H4 (cell line): ENCODE data around the gene MARS1. TPM values are rescaled to one million over a fixed set of nuclear protein-coding genes. Genes with fewer than 3 reads are reported as not detected.

Experiments used
- DNase-seq: peaks from one replicate; pipeline ENCODE4 v3.0.0-alpha.2; 2015; ENCODE audit warnings: low spot score
- total RNA-seq: library from RNA; depleted of rRNA; stranded (reverse); fragments of >200 nt; shearing (Covaris generic); gene quantifications from 2 replicates; pipeline ENCODE4 v1.2.3, GENCODE V29; 2014

MARS1 gene
- total RNA-seq, 1 experiment from 2014 or later: 121 TPM

DNA sequence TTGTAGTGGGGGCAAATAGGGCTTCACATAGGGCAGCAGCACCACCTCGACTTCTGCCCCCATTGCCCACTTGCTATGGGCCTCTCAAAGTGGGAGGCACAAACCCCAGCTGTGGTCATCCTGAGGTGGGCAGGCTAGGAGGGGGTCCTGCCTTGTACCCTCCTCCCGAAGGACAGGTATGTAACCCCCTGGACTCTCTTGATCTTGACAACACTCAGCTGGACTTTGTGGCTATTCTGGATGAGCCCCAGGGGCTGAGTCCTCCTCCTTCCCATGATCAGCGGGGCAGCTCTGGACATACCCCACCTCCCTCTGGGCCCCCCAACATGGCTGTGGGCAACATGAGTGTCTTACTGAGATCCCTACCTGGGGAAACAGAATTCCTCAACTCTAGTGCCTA is 16.2 kb upstream of the MARS1 start:
- DNase-seq: no peak

DNA sequence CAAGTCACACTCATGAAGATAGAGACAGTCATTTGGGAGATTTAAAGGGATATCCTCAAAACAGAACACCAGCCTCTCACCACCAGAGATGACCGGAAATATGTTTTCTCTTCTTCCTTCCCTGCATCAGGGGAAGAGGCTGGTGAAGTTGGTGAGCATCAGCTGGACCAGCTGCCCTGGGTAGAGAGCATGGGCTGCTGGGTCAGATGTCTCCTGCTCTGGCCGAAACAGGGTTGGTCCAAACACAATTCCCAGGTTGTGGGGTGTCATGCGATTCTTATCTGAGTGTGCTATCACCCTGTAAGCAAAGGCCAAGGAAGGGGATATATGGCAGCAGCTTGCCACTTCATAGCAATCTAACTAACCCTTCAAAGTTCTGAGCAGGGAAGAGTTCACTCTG is 15.5 kb upstream of the MARS1 start:
- DNase-seq: no peak

DNA sequence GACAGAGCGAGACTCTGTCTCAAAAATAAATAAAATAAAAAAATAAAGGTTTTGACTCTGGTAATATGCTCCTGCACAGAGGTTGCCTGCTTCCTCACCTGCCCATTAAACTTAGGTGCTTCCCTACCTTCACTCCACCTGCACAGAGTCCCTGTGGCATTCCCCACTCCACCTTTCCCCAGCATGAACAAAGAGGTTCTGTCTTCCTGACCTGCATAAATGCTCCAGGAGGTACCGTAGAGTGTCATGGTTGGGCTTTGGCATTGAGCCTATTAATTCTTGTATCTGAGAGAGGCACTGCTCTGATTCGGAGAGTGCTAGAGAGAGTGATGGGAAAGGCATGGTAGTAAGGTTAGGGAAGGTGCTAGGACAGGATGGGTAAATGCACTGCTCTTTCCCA is 14.5 kb upstream of the MARS1 start:
- DNase-seq: no peak

DNA sequence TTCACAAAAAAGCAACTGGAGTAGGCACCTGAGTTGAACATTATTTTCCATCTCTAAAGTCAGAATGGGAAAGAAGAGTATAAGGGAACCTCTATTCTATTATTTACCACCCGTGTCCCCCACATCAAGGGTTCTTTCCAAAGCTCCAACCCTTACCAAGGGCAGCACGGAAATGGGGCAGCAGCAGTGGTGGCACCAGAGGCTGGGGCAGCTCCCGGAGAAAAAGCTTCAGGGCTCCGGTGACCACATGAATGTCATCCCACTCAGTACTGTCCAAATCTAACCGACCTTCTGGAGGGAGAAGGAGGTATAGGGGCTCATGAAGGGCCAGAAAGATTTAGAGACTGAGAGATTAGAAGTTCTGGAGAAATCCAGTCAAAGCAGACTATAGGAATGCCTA is 14.0 kb upstream of the MARS1 start:
- no peak for DNase-seq

DNA sequence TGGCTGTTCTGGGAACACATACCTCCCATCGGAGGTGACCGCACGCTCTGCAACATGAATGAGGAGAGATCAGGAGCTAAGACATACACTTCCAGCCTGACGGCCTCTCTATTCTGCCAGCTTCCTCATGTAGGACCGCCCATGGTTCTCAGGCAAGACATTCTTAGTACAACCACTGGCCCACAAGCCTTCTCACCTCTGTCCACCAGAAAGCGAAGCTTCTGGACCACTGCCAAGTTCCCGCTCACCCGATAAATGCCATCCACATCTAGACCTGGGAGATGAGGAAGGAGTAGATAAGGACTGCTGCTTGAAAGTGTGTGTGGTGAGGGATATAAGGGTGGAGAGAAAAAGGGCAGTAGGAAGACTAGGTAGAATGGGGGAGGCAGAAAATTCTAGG is 13.4 kb upstream of the MARS1 start:
- DNase-seq: no peak

DNA sequence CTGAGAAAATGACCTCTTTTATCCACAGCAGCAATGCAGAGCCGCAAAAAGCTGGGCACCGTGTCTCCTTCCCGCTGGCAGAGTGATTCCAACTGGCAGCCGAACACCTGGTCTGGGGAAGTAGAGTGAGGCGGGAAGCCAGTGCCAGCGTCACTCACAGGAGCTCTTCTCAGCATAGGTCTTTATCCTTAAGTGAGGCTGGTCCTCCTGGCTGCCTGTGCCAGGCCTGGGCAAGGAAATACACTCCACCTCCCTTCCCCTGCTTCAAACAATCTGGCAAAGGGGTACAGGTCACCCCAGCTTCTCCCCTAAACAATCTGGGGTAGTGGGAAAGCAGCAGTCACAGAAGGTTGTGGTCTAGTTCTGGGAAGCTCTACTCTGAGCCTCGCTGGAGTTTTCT is 13.0 kb upstream of the MARS1 start:
- DNase-seq: no peak

DNA sequence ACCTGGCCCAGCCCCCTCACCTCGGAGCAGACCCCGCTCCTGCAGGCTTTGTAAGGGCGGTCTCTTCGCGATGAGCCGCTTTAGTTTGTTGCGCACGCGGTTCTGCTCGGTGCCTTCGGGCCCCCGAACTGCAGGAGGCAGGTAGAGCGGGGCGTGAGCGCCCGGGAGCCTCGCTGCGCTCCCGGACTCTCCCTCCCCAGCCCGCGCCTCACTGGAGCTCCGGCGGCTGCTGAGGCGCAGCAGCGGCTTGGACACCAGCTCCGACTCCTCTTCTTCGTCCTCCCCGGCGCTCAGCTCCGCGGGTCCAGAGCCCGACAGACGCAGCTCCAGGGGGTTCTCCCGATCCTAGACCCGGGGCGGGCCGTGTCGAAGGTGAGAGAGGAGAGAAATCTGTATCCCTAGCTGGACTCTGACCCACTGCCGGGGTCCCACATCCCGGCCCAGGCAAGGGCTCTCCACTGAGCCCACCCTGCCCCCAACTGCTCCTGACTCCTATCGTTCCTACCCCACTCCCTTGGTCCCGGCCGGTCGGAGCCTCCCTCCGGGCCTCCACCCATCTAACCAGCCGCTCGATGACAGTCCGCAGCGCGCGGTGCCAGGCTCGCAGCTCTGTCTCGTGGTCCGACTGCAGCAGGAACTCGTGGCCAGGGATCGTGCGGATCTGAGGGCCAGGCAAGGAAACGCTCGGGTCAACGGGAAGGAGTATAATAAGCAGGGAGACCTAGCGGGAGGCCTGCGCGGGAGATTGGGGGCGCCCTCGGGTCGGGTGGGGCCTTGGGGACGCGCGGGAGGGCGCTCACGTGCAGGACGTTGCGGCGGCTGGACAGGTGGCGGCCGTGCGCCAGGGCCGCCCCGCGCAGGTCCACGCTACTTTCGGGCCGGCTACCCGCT is 12.4 kb upstream of the MARS1 start:
- DNase-seq: no peak

DNA sequence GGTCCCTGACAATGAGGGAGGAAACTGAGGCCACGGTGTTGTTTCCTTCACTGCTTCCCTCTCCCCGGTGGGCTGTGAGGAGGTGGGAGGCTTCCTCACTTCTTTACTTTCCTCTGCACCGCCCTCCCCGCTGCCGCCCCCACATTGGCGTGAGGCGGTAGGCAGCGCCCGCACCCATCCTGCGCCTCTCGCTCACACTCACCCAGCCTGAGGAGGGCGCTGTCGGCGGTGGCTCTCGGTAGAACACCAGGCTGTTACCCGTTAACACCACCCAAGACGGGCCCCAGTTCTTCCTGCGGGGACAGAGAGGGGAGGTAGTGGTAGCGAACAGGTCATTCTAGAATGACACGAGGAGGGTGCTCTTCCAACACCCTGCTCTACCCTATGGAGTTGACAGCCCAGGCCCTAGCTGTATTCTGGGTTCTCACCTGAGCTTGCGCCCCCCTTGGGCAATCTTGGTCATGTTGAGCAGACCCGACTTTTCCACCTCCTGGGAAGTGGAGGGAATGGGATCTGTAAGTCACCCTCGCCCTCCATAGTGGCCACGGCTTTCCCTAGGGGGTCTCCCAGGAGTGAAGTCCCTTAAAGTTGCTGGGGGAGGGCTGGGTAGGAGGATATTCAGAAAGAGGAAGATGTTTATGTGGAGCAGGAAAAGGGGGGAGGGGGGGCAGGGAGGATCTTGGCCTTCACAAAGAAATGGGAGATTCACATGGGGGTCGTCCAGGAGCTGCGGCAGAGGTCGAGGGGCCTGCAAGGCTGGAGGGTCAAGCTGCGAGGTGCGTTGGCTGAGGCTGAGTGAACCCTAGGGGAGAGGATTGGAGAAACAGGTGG is 11.5 kb upstream of the MARS1 start:
- no peak for DNase-seq

DNA sequence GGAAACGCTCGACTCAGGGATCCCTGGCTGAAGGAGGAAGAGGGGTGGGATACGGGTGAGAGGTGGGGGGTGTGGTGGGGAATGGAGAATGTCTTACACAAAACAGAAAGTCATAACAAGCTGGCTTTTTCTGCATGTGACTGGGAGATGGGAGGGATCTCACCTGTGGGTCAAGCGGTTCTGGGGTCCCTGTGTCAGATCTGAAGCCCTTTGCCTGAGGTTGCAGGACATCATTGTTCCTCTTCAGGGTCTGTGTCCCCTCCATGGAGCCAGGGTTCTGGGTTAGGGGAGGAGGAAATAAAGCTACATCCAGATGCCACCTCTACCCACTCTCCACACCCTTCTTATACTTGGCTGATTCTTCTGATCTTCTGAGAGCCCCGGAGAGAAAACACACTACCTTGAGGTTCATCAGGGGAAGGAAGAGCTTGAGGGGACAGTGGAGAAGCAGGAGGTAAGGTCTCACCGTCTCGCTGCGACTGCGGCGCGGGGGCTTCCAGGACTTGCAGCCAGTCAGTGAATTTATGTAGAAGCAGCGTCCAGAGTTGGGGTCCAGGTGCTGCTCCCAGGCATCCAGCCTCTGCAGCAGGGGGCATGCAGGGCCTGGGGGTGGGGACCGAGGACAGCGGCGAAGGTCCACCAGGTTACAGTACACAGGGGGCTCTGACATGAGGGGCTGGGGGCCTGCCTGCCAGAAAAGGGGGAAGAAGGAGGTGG is 10.7 kb upstream of the MARS1 start:
- DNase-seq: no peak

DNA sequence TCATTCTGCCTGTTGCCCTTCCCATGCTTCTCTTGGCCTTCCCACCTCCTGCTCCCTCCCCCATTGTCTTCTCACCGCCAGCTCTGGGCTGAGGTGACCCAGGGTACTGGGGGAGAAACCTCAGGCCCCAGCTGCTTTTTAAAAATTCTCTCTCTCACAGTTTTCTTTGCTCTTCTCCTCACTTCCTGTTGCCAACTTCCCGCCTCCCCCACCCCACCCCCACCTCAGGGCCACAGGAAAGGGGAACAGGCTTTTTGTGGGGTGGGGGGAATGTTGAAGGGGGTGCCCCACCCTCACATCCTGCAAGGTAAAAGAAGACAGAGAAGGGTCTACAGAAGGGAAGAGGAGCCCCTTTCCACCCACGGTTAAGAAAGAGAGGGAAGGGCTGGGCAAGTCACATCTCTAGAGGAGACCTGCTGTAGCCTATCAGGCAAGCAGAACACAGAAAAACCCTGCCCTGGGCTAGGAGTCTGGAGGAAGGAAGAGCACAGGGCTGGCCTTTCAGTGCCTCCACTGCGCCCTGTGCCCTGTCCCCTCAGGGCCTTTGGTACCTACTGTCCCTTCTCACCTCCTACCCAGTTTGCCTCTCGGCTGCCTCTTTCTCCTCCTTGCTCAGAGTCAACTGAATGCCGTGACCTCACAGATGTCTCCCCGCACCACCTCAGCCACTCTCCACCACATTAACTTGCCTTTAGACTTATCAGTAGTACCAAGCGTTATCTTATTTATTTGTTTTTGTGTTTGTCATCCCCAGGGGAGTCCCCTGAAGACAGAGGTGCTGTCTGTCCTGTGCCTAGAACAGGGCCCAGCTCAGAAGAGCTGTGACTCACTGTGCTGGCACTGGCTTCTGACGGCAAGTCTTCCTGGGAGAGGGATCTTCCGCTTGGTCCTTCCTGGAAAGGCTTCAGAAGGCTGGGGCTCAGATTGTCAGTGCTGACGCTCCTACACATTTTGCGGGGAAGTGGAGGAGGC is 9.9 kb upstream of the MARS1 start:
- DNase-seq: no peak

DNA sequence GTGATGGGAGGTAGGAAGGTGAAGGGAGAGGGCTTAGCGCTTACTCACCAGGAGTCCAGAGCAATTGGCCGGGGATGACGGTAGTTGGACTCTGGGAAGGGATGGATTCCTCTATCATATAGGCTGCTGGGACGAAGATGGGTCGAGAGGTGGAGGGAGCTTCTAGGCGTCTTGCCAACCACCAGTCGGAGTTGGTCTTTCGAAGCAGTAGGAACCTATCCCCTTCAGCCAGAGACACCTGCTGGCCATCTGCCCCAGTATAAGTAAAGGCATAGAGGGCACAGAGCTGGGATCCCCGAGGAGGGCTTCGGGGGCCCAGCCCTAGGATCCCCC is 8.9 kb upstream of the MARS1 start:
- DNase-seq: no peak

DNA sequence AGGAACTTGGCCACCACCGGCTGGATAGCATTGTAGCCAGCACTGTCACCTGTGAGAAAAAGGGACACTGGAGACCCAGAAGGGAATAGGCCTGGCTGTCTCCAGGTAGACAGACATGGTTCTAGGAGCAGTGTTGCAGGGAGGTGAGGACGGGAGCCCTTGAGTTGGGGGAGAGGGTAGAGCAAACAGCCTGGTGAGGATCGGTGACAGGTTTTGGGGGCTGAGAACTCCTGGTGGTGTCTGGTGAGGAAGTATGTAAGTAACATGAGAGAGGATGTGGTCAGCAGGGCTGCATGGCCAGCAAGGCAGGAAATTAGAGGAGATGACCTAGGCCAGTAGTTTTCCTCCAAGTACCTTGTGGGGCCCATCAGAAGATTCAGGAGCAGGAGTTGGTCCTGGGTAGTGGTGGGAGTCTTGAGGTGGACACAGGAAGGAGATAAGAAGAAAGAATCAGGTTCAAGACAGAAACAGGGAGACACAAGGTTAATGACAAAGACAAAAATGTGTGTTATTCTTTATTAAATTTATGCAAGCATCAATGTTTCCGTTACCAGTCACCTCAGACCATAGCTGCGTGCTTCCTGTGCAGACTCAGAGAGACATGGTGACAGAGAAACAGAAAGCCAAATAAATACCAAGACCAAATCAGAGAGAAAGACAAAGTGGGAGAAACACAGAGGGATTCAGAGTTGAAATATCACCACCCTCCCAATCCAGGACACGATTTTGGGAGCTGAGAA is 8.3 kb upstream of the MARS1 start, which contains the start of gene ARHGAP9:
Gene ARHGAP9, minus strand, starts transcription at position 491 of the 740 bp plus-strand sequence. Its CDS starts 460 bp downstream, at position 31.
- no peak for DNase-seq

DNA sequence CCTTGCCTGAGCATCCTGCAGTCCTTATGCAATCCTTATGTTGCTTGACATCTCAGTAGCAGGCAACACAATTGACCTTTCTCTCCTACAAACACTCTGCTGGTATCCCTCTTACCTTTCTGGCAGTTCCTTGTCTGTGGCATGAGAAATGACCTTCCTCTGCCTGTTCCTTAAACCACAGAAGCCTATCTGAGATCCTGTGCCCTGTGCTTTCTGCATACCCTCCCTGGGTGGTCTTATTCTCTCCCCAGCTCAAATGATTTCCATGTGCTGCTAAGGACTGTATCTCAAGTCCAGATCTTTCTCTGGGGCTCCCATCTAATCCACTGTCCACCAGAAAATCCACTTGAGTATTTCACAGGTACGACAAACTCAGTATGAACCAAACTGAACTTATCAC is 6.2 kb upstream of the MARS1 start:
- no peak for DNase-seq

DNA sequence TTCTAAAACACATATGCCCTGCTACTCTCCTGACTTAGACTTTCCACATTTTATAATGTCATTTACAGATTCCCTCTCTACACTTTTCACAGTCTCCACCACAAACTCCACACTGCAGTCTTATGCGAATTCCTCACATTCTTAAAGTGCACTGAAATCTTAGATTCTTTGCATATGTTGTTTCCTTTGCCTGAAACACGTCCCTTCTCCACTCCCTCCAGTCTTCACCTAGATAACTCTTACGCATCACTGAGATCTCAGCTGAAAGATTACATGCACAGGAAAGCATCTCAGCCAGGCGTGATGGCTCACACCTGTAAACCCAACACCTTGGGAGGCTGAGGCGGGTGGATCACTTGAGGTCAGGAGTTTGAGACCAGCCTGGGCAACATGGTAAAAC is 4.4 kb upstream of the MARS1 start:
- no peak for DNase-seq

DNA sequence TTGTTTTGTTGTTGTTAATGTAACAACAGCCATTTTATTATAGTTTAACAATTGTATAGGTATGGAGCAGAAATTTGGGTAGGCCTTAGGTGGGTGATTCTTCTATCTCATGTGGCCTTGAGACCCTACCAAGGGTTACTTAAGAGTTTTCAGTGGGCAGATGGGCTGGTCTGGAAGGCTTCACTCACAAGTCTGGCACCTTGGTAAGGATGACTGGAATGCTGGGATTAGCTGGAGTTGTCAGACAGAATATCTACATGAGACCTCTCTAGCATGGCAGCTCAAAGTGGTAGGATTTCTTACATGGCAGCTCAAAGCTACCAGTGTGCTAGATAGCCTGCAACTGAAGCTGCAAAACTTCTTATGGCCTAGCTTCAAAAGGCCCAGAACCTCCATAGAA is 2.2 kb upstream of the MARS1 start:
- DNase-seq: no peak

DNA sequence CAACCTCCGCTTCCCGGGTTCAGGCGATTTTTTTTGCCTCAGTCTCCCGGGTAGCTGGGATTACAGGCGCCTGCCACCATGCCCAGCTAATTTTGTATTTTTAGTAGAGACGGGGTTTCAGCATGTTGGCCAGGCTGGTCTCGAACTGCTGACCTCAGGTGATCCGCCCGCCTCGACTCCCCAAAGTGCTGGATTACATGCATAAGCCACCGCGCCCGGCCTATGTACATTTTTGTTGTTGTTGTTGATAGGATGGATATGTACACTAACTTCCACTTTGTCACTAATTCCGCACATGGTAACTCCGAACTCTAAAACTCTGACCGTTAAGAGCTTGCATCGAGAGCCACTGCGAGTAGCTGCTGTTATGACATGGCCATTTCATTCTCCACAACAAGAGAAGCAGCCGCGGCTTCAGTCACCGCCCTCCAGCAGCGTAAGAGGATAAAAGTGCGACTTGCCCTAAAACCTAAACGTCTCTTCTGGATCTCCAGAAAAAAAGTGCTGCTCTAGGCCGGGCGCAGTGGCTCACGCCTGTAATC is 742 bp upstream of the MARS1 start:
- no peak for DNase-seq

DNA sequence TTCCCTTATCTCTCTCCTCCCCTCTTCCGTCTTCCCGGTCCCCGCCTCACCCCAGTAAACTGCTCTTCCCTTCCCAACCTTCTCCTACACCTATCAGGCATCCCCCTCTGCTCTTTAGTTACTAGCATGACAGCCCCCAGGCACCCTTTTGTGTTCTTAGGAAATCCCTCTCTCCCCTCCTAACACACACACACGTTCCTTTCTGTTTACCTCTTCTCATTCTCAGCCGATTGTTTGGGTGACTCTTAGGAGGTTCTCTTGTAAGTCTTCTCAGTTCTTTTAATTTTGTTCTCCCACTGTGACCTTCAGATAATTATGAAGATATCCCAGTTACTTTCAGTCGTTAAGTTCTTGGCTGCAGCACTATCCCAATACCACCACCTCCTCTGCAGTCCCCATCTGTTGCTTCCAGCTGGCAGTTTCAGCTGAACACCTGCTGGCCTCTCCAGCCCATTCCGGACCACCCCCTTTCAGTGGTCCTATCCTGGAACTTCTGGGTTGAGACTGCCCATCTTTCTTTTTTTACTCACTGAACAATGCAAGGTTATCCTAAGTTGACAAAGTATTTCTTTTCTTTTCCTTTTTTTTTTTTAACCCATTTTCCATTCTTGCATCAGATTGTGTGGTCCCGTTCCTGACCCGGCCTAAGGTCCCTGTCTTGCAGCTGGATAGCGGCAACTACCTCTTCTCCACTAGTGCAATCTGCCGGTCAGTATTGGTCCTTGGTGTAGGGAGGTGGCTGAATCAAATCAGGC is 711 bp downstream of the MARS1 start:
- no peak for DNase-seq

DNA sequence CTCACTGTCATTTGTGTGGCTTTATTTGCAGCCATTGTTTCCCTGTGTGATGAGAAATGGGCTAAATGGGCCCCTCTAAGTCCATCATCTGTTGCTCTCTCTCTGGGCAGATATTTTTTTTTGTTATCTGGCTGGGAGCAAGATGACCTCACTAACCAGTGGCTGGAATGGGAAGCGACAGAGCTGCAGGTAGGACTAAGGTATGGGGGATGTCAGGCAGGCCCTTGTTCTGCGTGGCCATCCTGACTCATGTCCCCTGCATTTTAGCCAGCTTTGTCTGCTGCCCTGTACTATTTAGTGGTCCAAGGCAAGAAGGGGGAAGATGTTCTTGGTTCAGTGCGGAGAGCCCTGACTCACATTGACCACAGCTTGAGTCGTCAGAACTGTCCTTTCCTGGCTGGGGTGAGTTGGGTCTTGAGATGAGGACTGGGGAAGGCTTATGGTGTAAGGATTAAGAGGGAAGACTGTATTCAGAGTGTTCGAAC is 1.3 kb downstream of the MARS1 start:
- DNase-seq: no peak

DNA sequence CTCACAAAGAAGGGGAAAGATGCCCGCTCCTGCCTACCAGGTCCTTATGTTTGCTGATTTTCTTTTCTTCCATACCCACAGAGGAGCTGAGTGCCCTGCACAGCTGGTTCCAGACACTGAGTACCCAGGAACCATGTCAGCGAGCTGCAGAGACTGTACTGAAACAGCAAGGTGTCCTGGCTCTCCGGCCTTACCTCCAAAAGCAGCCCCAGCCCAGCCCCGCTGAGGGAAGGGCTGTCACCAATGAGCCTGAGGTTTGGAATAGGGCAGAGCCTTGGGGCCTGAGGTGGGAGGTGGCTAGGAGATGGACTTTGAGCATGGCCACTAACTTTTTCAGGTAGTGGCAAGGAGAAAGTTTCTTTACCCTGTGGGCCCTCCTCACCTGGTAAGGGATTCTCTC is 2.3 kb downstream of the MARS1 start:
- DNase-seq: no peak
